Tibial nerve (tissue), 3 donors: ENCODE data around the gene STX18.

Experiments used
- POLR2A ChIP-seq, 2 donors: fragments of 450-650 bp; IDR thresholded peaks; one replicate each; pipeline ENCODE4 v1.6.1; 2017; ENCODE audit warnings: antibody characterized with exemption in 2 of 2, mild to moderate bottlenecking in 2 of 2, moderate library complexity in 2 of 2
- TF ChIP-seq, protein P1 (sequence below), 5 experiments: fragments of 200-600 bp in 3 of 5; fragments of 450-650 bp in 2 of 5; sonication (generic) in 3 of 5; IDR thresholded peaks; one replicate each; pipeline ENCODE4 v1.5.1; 2016 to 2019; ENCODE audit warnings: antibody characterized with exemption in 5 of 5, mild to moderate bottlenecking in 3 of 5, moderate library complexity in 2 of 5

DNA sequence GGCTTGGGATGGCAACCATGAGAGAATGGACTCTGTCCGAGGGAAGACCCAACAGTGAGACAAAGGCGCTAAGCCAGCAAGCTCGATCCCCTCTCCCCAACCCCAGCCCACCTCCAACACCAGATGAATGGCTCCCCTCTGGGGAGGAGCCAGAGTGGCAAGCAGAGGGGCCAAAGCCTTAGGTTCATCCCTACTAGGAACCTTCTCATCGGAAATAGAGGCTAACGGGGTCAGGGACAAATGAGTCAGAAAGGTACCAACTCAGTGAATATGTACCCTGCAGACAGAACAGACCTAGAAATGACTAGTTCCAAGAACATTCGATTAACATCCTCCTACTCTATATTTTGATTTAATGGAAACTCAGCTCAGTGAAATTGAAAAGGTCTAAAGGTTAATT lies 81.1 kb downstream of the STX18 start:
- TF ChIP-seq, protein P1, sequence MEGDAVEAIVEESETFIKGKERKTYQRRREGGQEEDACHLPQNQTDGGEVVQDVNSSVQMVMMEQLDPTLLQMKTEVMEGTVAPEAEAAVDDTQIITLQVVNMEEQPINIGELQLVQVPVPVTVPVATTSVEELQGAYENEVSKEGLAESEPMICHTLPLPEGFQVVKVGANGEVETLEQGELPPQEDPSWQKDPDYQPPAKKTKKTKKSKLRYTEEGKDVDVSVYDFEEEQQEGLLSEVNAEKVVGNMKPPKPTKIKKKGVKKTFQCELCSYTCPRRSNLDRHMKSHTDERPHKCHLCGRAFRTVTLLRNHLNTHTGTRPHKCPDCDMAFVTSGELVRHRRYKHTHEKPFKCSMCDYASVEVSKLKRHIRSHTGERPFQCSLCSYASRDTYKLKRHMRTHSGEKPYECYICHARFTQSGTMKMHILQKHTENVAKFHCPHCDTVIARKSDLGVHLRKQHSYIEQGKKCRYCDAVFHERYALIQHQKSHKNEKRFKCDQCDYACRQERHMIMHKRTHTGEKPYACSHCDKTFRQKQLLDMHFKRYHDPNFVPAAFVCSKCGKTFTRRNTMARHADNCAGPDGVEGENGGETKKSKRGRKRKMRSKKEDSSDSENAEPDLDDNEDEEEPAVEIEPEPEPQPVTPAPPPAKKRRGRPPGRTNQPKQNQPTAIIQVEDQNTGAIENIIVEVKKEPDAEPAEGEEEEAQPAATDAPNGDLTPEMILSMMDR (IDR thresholded peaks at IDR 0.05) = no peak
- TF ChIP-seq POLR2A (IDR thresholded peaks at IDR 0.05) = no peak
